Activated CD8-positive, alpha-beta memory T cell treated with anti-CD3 and anti-CD28 coated beads, Interleukin-2, amount 50 U/mL, for 48 hours (primary cell): ENCODE data around the gene PRKAR1B.
"Not testable (repeated sequence)": the region's sequence is repeated elsewhere in the genome, so short reads cannot be mapped to it uniquely, and the experiment has no call there.

Experiments used
- DNase-seq: peaks from one replicate; pipeline ENCODE4 v3.0.0-alpha.2; 2020

The PRKAR1B gene

DNA sequence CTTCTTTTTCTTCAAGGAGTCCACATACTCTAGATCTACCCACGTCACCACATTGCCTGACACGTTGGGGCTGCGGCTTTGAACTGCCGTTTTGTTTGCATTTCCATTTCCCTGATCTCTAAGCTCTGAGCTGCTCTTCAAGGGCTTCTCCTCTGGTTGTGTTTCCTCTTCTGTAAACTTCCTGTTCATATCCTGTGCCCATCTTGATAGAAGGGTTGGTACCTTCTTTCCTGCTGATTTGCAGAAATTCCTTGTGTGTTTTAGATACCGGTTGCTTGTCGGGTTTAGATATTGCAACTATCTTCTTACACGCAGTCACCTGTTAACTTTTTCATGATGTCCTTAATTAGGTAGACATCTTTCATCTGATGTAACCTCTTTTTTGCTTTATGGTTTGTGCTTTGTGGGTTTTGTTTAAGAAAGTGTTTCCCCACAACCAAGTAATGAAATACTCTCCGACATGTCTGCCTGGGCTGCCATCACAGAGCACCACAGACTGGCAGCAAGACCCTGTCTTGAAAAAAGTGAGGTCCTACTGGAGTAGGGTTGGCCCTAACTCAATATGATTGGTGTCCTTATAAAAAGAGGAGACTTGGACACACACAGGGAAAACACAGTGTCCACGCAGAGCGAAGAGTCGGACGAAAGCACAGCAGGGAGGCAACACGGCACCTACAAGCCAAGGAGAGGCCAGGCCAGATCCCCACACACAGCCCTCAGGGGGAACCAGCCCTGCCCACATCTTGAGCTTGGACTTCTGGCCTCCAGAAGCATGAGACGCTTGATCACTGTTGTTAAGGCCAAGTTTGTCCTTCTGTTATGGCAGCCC lies 108.3 kb downstream of the PRKAR1B start:
- no peak for DNase-seq

DNA sequence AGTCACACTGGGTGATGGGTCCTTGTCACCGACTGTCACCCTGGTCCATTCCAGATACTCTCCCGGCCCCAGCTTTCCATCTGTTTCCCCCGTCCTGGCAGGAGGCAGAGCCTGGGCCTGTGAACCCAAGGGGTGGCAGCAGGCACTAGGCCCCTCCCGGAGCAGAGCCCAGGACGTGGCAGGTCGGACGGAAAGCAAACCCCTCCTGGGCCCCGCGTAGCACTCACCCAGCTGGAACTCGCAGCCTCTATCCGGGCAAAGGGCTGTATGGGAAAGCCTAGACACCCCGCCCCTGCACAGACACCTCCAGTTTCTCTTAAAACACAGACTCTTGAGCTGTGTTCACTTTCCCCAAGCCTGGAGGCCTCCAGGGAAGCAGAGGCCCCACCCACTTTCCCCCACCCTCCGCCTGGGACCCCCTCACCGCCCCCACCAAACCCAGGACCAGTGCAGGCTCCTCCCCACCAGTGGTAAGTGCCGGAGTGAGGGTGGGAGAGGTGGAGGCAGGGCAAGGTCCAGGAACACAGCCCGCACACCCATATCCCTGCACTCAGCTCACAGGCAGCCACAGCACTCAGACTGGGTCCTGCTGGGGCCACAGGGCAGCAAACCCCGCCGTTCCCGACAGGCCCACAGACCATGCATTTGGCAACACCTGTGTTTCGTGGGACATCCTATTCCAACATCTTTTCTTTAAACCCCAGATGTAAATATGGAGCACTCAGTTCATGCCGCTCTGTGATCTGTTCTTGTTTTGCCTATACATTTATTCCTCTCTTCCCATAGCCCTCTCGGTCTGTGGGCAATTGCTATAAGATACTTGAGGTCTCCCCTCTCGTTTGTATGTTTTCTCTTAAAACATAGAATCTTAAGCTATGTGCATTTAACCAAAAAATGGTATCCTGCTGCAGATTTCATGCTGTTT lies 109.2 kb downstream of the PRKAR1B start:
- DNase-seq, result no peak

DNA sequence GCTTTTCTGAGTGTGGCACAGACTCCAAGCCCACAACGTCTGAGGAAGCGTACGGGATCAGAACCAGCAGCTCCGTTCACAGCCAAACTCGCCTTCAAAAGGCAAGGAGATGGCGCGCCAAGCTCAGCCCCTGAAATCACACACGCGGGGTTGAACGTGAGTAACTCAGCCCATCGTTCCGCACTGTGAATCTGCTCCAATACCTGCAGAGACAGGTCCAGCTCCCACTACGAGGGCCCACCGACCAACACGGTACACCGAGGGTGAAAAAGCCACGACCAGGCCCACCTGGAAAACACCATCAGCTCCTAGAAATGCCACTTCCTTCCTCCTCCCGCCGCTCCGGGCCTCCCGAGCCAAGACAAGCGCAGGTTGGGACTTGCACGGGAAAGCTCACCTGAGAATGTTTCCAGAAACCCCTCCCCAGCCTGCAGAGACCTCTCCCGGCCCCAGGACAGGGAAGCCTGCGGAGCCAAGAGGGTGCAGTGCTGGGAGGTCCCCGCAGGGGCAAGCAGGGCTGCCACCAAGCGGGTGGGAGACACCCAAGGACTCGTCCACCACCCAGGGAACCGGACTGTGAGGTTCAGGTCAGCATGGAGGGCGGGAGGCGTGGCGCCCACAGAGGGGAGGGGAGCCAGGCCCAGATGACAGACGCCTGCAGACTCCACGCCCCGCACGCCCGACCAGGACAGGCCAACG lies 113.5 kb downstream of the PRKAR1B start:
- no peak for DNase-seq

- not testable (repeated sequence) for DNase-seq
Measured at GRCh38 chr7:611837-612236, 115.2 kb downstream of the PRKAR1B start.

- no peak for DNase-seq
Measured at GRCh38 chr7:611281-611810, 115.7 kb downstream of the PRKAR1B start.

DNA sequence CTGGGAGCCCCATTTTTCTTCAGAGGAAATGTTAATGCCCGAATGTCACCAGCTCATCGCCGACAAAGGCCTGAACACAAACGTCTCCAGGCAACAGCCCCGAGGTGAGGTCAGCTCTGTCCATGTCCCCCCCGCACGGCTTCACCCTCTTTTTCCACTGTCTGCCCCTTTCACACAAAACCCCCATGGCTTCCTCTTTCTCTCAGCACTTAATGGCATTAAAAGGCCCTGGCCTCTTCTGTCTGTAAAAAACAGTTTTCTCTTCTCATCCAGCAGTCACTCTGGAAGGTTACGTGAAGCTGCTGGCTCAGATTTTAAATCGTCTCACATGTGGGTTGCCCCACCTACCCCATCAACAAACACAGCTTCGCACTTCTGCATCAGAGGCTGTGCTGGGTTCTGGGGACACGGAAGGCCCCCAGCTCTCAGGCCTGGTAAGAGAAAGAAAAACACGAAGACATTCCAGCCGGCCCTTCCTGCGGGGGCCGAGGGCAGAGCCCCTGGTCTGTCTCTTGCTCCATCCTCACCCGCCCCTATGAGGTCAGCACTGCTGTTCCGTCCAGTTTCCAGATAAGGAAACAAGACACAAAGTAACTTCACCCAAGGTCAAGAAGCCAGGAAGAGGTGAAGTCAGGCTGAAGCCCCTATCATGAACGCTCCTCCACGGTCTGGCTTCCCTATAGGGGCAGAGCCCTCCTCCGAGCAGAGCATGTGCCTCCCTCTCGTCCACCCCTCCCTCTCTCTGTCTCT lies 116.4 kb downstream of the PRKAR1B start:
- no peak for DNase-seq

DNA sequence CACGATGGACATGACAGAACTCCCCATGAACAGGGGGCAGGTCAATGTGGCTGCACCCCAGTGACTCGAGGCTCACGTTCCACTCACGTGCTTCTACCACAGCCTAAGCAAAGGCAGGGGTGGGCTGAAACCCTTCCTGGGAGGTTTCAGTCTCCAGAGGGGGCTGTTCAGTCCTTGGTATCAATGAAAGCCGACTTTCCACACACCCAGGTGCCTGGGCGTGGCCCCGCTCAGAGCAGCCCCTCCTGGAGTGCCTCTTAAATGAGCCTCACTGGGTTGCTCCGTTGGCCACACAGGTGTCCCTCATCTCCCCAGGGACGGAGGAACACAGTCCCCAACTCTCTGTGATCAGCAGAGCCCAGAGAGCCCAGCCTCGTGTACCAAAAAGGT lies 116.9 kb downstream of the PRKAR1B start:
- DNase-seq, result no peak

- no peak for DNase-seq
Measured at GRCh38 chr7:609365-609764, 117.7 kb downstream of the PRKAR1B start.

DNA sequence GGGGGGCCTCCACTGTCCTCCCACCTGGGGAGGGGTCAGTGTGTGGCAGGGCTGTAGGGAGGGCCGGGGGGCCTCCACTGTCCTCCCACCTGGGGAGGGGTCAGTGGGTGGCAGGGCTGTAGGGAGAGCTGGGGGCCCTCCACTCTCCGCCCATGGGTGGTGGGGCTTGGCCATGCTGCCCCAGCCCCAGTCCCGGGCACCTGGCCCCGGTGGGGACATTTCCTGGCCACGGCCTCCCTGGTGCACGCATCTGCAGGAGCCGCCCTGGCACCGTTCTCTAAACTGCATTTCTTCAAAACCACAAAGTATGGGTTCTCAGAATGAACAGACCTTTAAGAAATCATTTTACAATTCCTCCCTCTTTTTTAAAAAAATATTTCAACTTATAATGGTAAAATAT lies 118.1 kb downstream of the PRKAR1B start:
- DNase-seq, result no peak

DNA sequence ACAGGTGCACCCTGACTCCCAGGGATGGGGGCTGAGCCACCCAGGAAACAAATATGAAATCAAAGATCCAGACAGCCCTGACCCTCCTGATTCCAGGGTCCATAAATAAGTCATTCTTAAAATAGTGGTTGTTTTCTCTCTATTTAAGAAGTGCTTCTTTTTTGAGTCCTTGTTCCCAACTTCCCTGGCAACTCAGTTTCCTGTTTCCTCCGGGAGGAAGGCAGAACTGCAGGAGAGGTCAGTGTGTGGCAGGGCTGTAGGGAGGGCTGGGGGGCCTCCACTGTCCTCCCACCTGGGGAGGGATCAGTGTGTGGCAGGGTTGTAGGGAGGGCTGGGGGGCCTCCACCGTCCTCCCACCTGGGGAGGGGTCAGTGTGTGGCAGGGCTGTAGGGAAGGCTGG lies 118.7 kb downstream of the PRKAR1B start:
- no peak for DNase-seq

GRCh38 chr7:607938-608337 lies 119.1 kb downstream of the PRKAR1B start:
- DNase-seq, result no peak

DNA sequence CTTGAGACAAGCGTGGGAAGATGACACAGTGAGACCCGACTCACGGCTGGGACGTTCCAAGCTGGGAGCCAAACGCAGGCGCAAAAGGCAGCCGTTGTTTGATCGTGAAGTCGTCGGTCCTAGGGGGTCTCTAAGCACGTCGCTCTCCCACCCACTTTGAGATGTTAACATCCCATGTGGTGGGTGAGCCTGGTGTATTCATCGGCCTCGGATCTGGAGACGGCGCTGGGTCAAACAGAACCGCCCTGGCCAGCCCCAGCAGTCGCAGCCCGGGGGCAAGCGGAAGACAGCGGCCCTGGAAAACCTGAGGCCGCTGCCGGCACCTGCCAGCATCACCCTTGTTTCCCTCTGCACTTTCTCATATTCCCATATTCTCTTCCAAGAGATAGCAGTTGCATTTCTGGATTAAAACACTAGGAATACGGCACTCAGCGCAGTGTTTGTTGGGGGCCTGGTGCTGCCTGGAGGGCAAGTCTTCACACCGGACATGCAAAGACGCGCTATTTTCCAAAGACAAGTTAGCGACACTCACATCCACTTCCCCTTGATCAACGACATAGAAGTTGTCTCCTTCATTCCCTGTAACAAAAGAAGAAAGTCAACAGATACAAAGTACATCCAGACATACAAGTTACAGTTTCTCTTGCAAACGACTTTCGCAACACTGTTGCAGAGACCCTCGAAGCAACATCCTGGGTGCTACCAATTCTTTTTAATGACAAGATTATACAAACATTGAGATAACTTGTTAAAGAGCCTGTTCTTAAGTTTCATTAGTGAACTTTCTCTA lies 121.2 kb downstream of the PRKAR1B start:
- no peak for DNase-seq

- DNase-seq, result peak; percentile 78
Measured at GRCh38 chr7:604884-605531, 122.1 kb downstream of the PRKAR1B start.

- peak; percentile 94 for DNase-seq
Measured at GRCh38 chr7:604001-604883, 122.8 kb downstream of the PRKAR1B start.

DNA sequence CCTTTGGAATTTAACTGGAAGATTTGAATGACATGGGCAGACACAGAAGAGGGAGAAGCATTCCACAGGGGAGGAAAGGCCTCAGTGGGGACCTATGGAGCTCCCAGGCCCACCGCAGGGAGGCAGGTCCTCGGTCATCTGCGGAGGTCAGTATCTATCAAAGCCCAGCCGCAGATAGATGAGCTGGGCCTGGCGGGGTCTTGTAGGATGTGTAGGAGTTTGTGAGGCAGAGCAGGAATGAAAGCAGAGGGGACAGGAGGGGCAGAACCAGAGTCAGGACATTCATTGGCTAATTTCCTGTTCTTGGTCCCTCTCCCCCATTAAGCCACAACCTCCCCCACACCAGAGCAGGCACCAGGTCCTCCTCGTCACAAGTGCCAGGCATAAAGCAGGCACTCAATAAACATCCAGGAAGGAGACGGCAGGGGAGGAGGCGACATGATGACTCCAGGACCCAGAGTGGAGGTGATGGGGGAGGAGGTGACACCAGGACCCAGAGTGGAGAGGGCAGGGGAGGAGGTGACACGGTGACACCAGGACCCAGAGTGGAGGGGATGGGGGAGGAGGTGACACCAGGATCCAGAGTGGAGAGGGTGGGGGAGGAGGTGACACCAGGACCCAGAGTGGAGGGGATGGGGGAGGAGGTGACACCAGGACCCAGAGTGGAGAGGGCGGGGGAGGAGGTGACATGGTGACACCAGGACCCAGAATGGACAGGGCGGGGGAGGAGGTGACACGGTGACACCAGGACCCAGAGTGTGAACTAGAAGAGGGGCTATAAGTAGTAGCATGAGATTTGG lies 123.7 kb downstream of the PRKAR1B start:
- peak; percentile 80 for DNase-seq

GRCh38 chr7:602341-603141 lies 124.5 kb downstream of the PRKAR1B start:
- peak; percentile 89 for DNase-seq

- peak; percentile 93 for DNase-seq
Measured at GRCh38 chr7:601595-602340, 125.3 kb downstream of the PRKAR1B start.
